22Rv1 (cell line): ENCODE measurements around the gene CSTB.

Experiments used
- ZFX ChIP-seq: fragments of 450-650 bp; IDR thresholded peaks from 2 replicates; pipeline ENCODE4 v1.6.1; 2017; ENCODE audit warnings: antibody characterized with exemption, borderline replicate concordance
- TF ChIP-seq, protein P1 (sequence below): fragments of 450-650 bp; IDR thresholded peaks from 2 replicates; pipeline ENCODE4 v1.5.1; 2017; ENCODE audit warnings: mild to moderate bottlenecking

DNA sequence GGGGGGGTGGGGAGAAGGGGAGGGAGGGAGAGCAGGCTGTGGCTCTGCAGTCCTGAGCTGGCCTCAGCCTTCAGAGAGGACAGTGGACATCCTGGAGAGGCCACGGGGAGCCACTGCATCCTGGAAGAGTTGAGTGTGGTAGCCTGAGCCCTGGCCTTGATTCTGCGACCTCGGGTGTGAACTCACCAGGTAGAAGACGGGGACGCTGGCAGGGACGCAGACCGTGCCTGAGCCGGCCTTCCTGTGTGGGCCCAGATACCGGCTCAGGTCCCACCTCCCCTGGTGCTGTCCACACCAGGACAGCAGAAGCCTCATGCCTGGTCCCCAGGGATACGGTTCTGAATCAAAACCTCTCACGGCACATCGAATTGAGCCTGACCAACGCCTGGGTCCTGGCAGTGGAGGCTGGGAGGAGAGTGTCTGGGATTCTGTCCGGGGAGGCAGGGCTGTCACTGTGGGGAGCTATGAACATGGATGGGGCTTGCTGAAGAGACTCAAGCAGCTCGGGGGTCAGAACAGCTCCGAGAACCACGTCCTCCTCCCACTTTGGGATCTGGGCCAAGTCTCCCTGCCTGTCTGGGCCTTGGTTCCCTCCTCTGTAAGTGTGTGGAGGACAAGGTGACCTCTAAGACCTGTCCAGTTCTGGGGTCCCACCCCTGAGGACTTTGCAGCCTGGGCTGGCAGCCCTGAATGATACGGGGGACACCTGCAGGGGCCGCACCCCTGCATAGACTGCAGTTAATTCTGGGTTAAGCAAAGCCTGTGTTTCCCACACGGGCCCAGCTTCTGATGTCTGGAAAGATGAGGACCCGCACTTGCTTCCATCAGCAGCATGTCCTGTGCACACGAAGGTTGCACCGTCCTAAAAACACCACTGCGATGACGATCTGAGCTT lies 43.6 kb upstream of the CSTB start:
- TF ChIP-seq, protein P1, sequence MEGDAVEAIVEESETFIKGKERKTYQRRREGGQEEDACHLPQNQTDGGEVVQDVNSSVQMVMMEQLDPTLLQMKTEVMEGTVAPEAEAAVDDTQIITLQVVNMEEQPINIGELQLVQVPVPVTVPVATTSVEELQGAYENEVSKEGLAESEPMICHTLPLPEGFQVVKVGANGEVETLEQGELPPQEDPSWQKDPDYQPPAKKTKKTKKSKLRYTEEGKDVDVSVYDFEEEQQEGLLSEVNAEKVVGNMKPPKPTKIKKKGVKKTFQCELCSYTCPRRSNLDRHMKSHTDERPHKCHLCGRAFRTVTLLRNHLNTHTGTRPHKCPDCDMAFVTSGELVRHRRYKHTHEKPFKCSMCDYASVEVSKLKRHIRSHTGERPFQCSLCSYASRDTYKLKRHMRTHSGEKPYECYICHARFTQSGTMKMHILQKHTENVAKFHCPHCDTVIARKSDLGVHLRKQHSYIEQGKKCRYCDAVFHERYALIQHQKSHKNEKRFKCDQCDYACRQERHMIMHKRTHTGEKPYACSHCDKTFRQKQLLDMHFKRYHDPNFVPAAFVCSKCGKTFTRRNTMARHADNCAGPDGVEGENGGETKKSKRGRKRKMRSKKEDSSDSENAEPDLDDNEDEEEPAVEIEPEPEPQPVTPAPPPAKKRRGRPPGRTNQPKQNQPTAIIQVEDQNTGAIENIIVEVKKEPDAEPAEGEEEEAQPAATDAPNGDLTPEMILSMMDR, result no peak
- no peak for TF ChIP-seq ZFX
